Chondrocyte (in vitro differentiated cells): ENCODE results near the gene PREP. TPM values are rescaled to one million over a fixed set of nuclear protein-coding genes. Genes with fewer than 3 reads are reported as not detected.

Experiments used
- DNase-seq: peaks from one replicate; pipeline ENCODE4 v3.0.0; 2021; ENCODE audit warnings: mixed read lengths, low spot score
- H3K27ac Mint-ChIP-seq: one replicate; pipeline ENCODE4 v1.8.0; 2021; ENCODE audit warnings: mild to moderate bottlenecking, moderate library complexity, mixed read lengths; ENCODE audit not compliant: unreplicated experiment
- H3K27me3 Mint-ChIP-seq: 2 replicates; pipeline ENCODE4 v1.8.0; 2021; ENCODE audit warnings: low read depth, mixed read lengths
- H3K36me3 Mint-ChIP-seq: 2 replicates; pipeline ENCODE4 v1.8.0; 2021; ENCODE audit warnings: low read depth, mixed read lengths
- H3K4me1 Mint-ChIP-seq: 2 replicates; pipeline ENCODE4 v1.8.0; 2021; ENCODE audit warnings: low read depth, mild to moderate bottlenecking, mixed read lengths
- H3K4me3 Mint-ChIP-seq: one replicate; pipeline ENCODE4 v1.8.0; 2021; ENCODE audit warnings: mild to moderate bottlenecking, moderate library complexity, mixed read lengths; ENCODE audit not compliant: unreplicated experiment
- H3K9me3 Mint-ChIP-seq: 2 replicates; pipeline ENCODE4 v1.8.0; 2021; ENCODE audit warnings: low read depth, mixed read lengths
- total RNA-seq: library from RNA; stranded (reverse); gene quantifications from 3 replicates; pipeline ENCODE4 v1.2.1, GENCODE V29; 2021
- TF ChIP-seq, protein P1 (sequence below): fragments of 200-600 bp; sonication (generic); IDR thresholded peaks from 2 replicates; pipeline ENCODE4 v1.5.0; 2021; ENCODE audit warnings: antibody characterized with exemption, mild to moderate bottlenecking, moderate library complexity

Gene PREP
- total RNA-seq, 1 donor from 2014 or later, result 32.9 TPM

DNA sequence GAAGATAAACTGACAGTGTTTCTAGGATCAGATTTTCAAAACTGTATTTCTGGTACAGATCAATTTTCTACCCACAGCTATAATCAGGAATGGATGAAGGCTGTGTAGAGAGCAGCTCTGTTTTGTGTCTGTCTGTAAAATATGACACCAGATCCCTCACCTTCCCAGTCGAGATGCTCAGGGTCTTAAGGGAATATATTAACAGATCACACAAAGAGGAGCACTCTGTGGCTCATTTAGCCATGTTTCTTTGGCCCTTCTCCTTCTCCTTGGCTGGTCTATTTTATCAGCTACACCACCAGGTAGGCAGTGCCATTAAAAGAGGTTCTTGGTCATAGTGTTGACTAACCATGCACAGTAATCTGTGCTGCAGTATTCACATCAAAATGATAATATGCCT is 82.6 kb downstream of the PREP start:
- Mint-ChIP-seq H3K27me3 (no peaks in the 10 kb centered on the region), H3K9me3 (no peaks in the 10 kb centered on the region), H3K27ac (no peak overlapping the region), H3K36me3 (peaks cover 26% of the 10 kb centered on the region), H3K4me1 (peaks cover 23% of the 10 kb centered on the region), H3K4me3 (no peak overlapping the region)
- DNase-seq, result no peak
- TF ChIP-seq, protein P1, sequence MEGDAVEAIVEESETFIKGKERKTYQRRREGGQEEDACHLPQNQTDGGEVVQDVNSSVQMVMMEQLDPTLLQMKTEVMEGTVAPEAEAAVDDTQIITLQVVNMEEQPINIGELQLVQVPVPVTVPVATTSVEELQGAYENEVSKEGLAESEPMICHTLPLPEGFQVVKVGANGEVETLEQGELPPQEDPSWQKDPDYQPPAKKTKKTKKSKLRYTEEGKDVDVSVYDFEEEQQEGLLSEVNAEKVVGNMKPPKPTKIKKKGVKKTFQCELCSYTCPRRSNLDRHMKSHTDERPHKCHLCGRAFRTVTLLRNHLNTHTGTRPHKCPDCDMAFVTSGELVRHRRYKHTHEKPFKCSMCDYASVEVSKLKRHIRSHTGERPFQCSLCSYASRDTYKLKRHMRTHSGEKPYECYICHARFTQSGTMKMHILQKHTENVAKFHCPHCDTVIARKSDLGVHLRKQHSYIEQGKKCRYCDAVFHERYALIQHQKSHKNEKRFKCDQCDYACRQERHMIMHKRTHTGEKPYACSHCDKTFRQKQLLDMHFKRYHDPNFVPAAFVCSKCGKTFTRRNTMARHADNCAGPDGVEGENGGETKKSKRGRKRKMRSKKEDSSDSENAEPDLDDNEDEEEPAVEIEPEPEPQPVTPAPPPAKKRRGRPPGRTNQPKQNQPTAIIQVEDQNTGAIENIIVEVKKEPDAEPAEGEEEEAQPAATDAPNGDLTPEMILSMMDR, result no peak

DNA sequence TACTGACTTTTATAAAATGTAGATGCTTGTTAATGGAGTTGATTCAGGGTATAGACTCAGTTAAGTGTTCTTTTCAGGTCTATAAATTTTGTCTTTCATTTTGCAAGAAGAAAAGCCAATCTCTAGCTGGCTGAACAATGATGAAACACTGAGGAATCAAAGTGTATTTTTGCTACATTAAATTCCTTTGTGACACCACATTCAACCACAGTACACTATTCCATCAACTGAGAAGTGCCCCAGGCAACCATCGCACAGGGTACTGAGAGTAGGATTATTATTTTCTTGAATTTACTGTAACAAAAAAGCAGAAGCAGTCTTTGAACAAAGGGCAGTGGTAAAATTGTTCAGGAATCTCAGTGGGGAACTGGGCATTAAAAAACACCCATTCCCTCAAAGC is 83.6 kb downstream of the PREP start:
- Mint-ChIP-seq H3K27me3 (no peaks in the 10 kb centered on the region), H3K9me3 (no peaks in the 10 kb centered on the region), H3K4me3 (no peak overlapping the region), H3K36me3 (peaks cover 26% of the 10 kb centered on the region), H3K27ac (peak overlapping the region; percentile 74), H3K4me1 (peaks cover 21% of the 10 kb centered on the region)
- TF ChIP-seq, protein P1, result no peak
- DNase-seq, result no peak

DNA sequence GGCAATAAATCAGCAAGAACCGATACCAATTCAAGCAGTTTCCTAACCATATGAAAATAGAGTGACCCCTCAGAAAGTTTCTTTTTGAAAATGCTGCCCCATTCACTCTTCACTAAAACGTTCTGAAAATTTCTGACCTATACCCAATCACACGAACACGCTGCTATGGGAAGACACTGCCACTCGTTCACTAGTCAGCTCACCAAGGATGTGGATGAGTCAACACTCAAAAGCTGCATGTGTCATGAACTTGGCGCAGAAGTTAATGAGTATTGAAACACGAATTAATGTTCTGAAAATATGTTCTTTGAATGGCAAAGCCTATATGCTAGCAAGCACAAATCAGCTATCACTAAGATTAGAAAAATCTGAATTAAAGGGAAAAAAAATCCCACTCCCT is 84.2 kb downstream of the PREP start:
- TF ChIP-seq, protein P1, result no peak

DNA sequence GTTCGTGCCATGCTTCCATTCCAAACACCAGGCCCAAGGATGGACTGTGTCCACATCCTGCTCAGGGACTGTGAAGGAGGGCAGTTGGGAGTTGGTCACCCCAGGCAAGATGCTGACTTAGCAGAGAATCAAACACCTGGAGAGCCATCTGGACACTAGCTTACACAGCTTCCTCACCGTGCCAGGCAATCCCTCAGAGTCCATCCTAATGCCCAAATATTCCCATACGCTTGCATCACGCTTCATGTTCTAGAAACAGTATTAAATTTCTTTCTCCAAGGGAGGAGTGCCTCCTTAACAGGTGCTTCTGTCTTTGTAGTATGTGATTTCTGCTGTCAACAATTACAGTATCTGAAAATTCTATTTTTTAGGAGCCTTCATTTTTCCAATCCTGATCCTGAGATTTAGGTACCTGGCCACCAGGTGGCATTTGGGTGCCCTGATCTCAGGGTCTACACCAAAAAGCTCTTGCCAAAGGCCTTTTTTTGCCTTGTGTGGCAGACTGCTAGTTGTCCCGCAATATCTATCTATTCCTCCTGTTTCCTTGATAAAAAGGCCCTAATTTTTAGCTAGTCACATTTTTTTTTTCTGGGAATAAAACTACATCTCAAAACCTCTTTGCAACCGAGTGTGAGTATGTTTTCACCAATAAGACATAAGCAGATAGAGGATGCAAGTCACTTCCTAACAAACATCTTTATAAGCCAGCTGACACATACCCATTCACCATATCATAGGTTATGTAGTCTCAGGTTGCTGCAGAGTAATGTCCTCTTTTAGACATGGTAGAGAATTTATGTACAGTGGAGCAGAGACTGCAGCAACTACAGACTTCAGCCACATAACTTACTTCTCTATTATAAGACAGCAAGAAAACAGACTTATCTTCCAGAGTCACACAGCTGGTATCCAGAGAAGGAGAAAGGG is 85.0 kb downstream of the PREP start:
- no peak overlapping the region for H3K27ac Mint-ChIP-seq
- TF ChIP-seq, protein P1, result peak; percentile 55
- peaks cover 21% of the 10 kb centered on the region for H3K4me1 Mint-ChIP-seq
- H3K9me3 Mint-ChIP-seq, result no peaks in the 10 kb centered on the region
- H3K4me3 Mint-ChIP-seq, result no peak overlapping the region
- H3K36me3 Mint-ChIP-seq, result peaks cover 21% of the 10 kb centered on the region
- no peak for DNase-seq
- no peaks in the 10 kb centered on the region for H3K27me3 Mint-ChIP-seq

More for the DNA sequence above, 84.2 kb downstream of the PREP start:
- H3K27ac Mint-ChIP-seq, result peak overlapping the region; percentile 30
- H3K27me3 Mint-ChIP-seq, result no peaks in the 10 kb centered on the region
- peaks cover 26% of the 10 kb centered on the region for H3K36me3 Mint-ChIP-seq
- no peak overlapping the region for H3K4me3 Mint-ChIP-seq
- no peaks in the 10 kb centered on the region for H3K9me3 Mint-ChIP-seq
- peaks cover 21% of the 10 kb centered on the region for H3K4me1 Mint-ChIP-seq
- no peak for DNase-seq

DNA sequence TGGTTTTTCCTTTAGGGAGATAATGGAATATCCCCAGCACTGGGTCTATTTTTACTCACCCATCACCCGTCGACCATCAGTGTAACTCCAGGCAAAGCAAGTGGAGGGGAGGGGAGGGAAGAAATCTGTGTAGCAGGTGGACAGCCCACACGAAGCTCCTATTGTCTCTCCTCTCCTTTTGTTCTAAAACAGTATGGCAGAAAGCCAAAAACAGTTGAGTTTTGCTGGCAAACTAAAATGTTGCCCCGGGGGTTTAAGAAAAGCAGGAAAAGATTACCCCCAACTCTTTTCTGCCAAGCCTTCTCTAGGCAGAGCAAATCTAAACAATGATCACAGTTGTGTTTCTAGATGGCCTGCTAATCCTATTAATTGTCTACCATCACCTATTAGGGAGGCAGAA is 89.7 kb downstream of the PREP start:
- H3K9me3 Mint-ChIP-seq, result no peaks in the 10 kb centered on the region
- no peaks in the 10 kb centered on the region for H3K27me3 Mint-ChIP-seq
- TF ChIP-seq, protein P1, result no peak
- H3K36me3 Mint-ChIP-seq, result peaks cover 22% of the 10 kb centered on the region
- H3K4me3 Mint-ChIP-seq, result no peak overlapping the region
- H3K27ac Mint-ChIP-seq, result no peak overlapping the region
- no peak for DNase-seq
- H3K4me1 Mint-ChIP-seq, result peaks cover 3% of the 10 kb centered on the region
